SU-DHL-6 (cell line): ENCODE data around the gene PTMS.

Source experiments
- H2AFZ ChIP-seq: fragments of 200-600 bp; sonication (generic); 2 replicates; pipeline ENCODE4 v1.6.1; 2014; ENCODE audit warnings: low read depth, mild to moderate bottlenecking, moderate library complexity, mixed read lengths, antibody characterized with exemption, low read length; ENCODE audit not compliant: severe bottlenecking
- H3F3A ChIP-seq: fragments of 200-600 bp; shearing (Covaris generic); 2 replicates; pipeline ENCODE4 v1.6.0; 2016; ENCODE audit warnings: antibody characterized with exemption, mild to moderate bottlenecking; ENCODE audit not compliant: insufficient read depth
- H3K27ac ChIP-seq: fragments of 200-600 bp; sonication (generic); 2 replicates; pipeline ENCODE4 v1.5.1; 2016; ENCODE audit warnings: low read depth, mild to moderate bottlenecking, low read length, moderate library complexity, mixed read lengths
- H3K27me3 ChIP-seq: fragments of 200-600 bp; sonication (generic), shearing (Covaris generic); 2 replicates; pipeline ENCODE4 v1.6.0; 2014; ENCODE audit warnings: mild to moderate bottlenecking, low read length
- H3K36me3 ChIP-seq: fragments of 200-600 bp; sonication (generic); 2 replicates; pipeline ENCODE4 v1.6.1; 2014; ENCODE audit warnings: mild to moderate bottlenecking, low read length, mixed read lengths
- H3K4me2 ChIP-seq: fragments of 300-600, 200-600 bp; shearing (Covaris generic), sonication (generic); 2 replicates; pipeline ENCODE4 v1.6.0; 2014; ENCODE audit warnings: low read length, low read depth, mild to moderate bottlenecking; ENCODE audit not compliant: poor library complexity, severe bottlenecking
- H3K4me3 ChIP-seq: fragments of 200-600 bp; sonication (generic); 2 replicates; pipeline ENCODE4 v1.5.1; 2014; ENCODE audit warnings: antibody characterized with exemption, low read length, mild to moderate bottlenecking, mixed read lengths; ENCODE audit not compliant: insufficient read depth, poor library complexity, severe bottlenecking
- H3K79me2 ChIP-seq: fragments of 200-600 bp; sonication (generic); 2 replicates; pipeline ENCODE4 v1.6.1; 2014; ENCODE audit warnings: mild to moderate bottlenecking, low read length, moderate library complexity; ENCODE audit not compliant: insufficient read depth
- H3K9ac ChIP-seq: fragments of 200-600 bp; sonication (generic); 2 replicates; pipeline ENCODE4 v1.7.0; 2014; ENCODE audit warnings: mild to moderate bottlenecking, low read length
- H3K9me2 ChIP-seq: fragments of 200-600 bp; sonication (generic); replicated peaks from 2 replicates; pipeline ENCODE4 v1.6.1; 2014; ENCODE audit warnings: low read length; ENCODE audit not compliant: insufficient read depth
- H3K9me3 ChIP-seq: fragments of 200-600 bp; sonication (generic); 2 replicates; pipeline ENCODE4 v1.6.1; 2014; ENCODE audit warnings: low read length, mixed read lengths; ENCODE audit not compliant: insufficient read depth
- H4K20me1 ChIP-seq: fragments of 200-600 bp; sonication (generic); 2 replicates; pipeline ENCODE4 v1.6.1; 2014; ENCODE audit warnings: low read depth, mild to moderate bottlenecking, antibody characterized with exemption, low read length, moderate library complexity, mixed read lengths
- EZH2phosphoT487 ChIP-seq: fragments of 200-600 bp; sonication (generic), shearing (Covaris generic); conservative IDR thresholded peaks from 2 replicates; pipeline ENCODE4 v1.6.1; 2018; ENCODE audit warnings: mild to moderate bottlenecking, antibody characterized with exemption, low read length, moderate library complexity, mixed read lengths

PTMS gene

DNA sequence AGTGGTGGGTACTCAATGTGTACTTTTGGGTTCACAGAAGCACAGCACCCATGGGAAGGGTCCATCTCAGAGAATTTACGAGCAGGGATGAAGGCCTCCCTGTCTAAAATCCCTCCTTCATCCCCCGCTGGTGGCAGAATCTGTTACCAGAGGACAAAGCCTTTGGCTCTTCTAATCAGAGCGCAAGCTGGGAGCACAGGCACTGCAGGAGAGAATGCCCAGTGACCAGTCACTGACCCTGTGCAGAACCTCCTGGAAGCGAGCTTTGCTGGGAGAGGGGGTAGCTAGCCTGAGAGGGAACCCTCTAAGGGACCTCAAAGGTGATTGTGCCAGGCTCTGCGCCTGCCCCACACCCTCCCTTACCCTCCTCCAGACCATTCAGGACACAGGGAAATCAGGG is 54.0 kb downstream of the PTMS start:
- Histone ChIP-seq H4K20me1 (no peaks in the 10 kb centered on the region), H3F3A (no peaks in the 10 kb centered on the region), H3K27me3 (no peaks in the 10 kb centered on the region), H3K36me3 (no peaks in the 10 kb centered on the region), H3K9me2 (no peaks in the 10 kb centered on the region), H3K79me2 (no peaks in the 10 kb centered on the region), H3K9me3 (no peaks in the 10 kb centered on the region), H3K27ac (no peak overlapping the region), H3K4me2 (no peak overlapping the region), H2AFZ (no peak overlapping the region), H3K9ac (no peak overlapping the region), H3K4me3 (no peak overlapping the region)
- no peak for TF ChIP-seq EZH2phosphoT487
